ENCODE results near the gene SCP2. TPM values are rescaled to one million over a fixed set of nuclear protein-coding genes. Genes with fewer than 3 reads are reported as not detected.

Gene SCP2
- total and polyA plus RNA-seq, 2 of the 4 experiments (the other 2 are of a cell fraction), result 70.4 to 83.1 TPM

DNA sequence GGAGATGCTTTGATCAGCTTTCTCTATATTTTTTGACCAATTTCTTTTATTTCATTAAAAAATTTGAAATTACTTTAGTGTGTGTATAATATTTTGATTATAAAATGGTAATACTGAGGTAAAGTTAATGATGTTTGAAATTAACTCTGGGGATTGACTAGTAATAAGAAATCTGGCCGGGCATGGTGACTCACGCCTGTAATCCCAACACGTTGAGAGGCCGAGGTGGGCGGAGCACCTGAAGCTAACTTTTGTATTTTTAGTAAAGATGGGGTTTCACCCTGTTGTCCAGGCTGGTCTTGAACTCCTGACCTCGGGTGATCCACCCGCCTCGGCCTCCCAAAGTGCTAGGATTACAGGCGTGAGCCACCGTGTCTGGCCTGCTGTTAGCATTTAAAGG is 17.5 kb downstream of the SCP2 start:
- dilution Hi-C loops (cut with HindIII; ENCODE audit: low sequenced_read_pairs, unreplicated experiment), result no loop called here

More for the DNA sequence above, 17.5 kb downstream of the SCP2 start:
- TF ChIP-seq RFX5 (IDR thresholded peaks at IDR 0.05; ENCODE audit: low read depth, low read length), result no peak
- TF ChIP-seq MAFK (IDR thresholded peaks at IDR 0.05; ENCODE audit: low read depth, low read length), result no peak
- H2BK5ac ChIP-seq (ENCODE audit: low read depth, low read length, poor library complexity, severe bottlenecking), result no peak overlapping the region
- no TSS peak for BruUV-seq (replicated peaks)
- no peak overlapping the region for H3K56ac ChIP-seq (ENCODE audit: extremely low read depth, insufficient read depth, low read length)
- H3K4me1 ChIP-seq (ENCODE audit: control insufficient read depth, insufficient read depth, low read length), result no peaks in the 10 kb centered on the region
- H2BK20ac ChIP-seq (ENCODE audit: low read depth, low read length), result no peak overlapping the region
- H3K9me1 ChIP-seq (ENCODE audit: insufficient read depth, low read length), result 0 out of 2 replicates have a peak, but pooled peaks cover 5% of the 10 kb centered on the region
- H3K18ac ChIP-seq (ENCODE audit: low read depth, low read length), result no peak overlapping the region
- no peak overlapping the region for H2AK5ac ChIP-seq (ENCODE audit: low read depth, low read length)
- H2BK15ac ChIP-seq (ENCODE audit: low read depth, low read length), result no peak overlapping the region
- 83% methylated on average over 1 of the region's 10 CpGs; no CpG with 5 or more reads in 1 of the 2 experiments for WGBS, 2 experiments (ENCODE audit: extremely low coverage in 2 of 2, insufficient read length in 1 of 2)
- no peak overlapping the region for H3K27ac ChIP-seq (ENCODE audit: insufficient read depth, low read length)
- no peak overlapping the region for H2AK9ac ChIP-seq (replicated peaks; ENCODE audit: low read depth, low read length, poor library complexity)
- H3K4ac ChIP-seq (ENCODE audit: low read depth, low read length), result no peak overlapping the region
- ChIA-PET CTCF (no interaction called here), POLR2A (ENCODE audit: unreplicated experiment) (no interaction called here)
- intact Hi-C loops (cut with micrococcal nuclease) (no loop called here), in situ Hi-C loops (cut with MboI; ENCODE audit: low sequenced_read_pairs) (no loop called here)
- no peak for DNase-seq
- H3K79me1 ChIP-seq (ENCODE audit: low read depth in 1 of 2, low read length in 2 of 2), result peaks cover 5 to 7% of the 10 kb centered on the region in 2 experiments; a peak in 2 of 4 replicates
- no peak overlapping the region for H3K23ac ChIP-seq (ENCODE audit: low read depth, low read length)
- no peak overlapping the region for H4K5ac ChIP-seq (ENCODE audit: low read depth, low read length)
- H3K14ac ChIP-seq (replicated peaks; ENCODE audit: low read depth, low read length), result no peak overlapping the region
- H2BK120ac ChIP-seq (ENCODE audit: low read depth, low read length), result no peak overlapping the region
- no peak overlapping the region for H2AFZ ChIP-seq (replicated peaks; ENCODE audit: low read length, poor library complexity)
- H3K4me2 ChIP-seq (ENCODE audit: low read depth, low read length), result no peak overlapping the region
- no peaks in the 10 kb centered on the region for H3K9me3 ChIP-seq (ENCODE audit: control insufficient read depth, insufficient read depth, low read length)
- H4K20me1 ChIP-seq (ENCODE audit: insufficient read depth, low read length), result no peaks in the 10 kb centered on the region
- H3K36me3 ChIP-seq (ENCODE audit: control insufficient read depth, insufficient read depth, low read length), result no peaks in the 10 kb centered on the region
- H3K9ac ChIP-seq (ENCODE audit: low read depth, low read length), result no peak overlapping the region
- H3K27me3 ChIP-seq (ENCODE audit: control insufficient read depth, insufficient read depth, low read length), result no peaks in the 10 kb centered on the region
- ATAC-seq (ENCODE audit: low read depth), result no peak
- no peak overlapping the region for H3K4me3 ChIP-seq (ENCODE audit: insufficient read depth, low read depth, low read length)
- no peak overlapping the region for H4K91ac ChIP-seq (ENCODE audit: insufficient read depth, low read depth, low read length)
- no peak overlapping the region for H4K8ac ChIP-seq (ENCODE audit: low read depth in 2 of 2, low read length in 2 of 2)
